ENCODE data around the gene BTAF1.
"Not testable (repeated sequence)": the region's sequence is repeated elsewhere in the genome, so short reads cannot be mapped to it uniquely, and the experiment has no call there.

DNA sequence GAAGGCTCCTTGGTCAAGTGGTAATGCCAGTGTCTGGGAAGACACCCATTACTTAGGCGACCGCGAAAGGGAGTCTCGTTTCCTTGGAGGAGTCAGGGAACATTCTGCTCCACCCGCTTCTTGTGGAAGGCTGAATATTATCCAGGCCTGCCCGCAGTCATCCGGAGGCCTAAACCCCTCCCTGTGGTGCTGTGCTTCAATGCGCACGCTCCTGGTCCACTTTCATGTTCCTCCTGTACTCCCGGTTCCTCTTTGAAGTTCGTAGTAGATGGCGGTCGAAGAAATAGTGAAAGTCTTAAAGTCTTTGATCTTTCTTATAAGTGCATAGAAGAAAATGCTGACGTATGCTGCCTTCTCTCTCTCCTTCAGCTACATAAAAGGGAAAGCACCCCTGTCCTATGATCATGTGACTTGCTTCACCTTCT is 29.3 kb upstream of the BTAF1 start:
- TF ChIP-seq, protein P1, sequence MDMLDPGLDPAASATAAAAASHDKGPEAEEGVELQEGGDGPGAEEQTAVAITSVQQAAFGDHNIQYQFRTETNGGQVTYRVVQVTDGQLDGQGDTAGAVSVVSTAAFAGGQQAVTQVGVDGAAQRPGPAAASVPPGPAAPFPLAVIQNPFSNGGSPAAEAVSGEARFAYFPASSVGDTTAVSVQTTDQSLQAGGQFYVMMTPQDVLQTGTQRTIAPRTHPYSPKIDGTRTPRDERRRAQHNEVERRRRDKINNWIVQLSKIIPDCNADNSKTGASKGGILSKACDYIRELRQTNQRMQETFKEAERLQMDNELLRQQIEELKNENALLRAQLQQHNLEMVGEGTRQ (CRISPR knock-in tag; IDR thresholded peaks at IDR 0.05), result not testable (repeated sequence)
- TF ChIP-seq, protein P2, sequence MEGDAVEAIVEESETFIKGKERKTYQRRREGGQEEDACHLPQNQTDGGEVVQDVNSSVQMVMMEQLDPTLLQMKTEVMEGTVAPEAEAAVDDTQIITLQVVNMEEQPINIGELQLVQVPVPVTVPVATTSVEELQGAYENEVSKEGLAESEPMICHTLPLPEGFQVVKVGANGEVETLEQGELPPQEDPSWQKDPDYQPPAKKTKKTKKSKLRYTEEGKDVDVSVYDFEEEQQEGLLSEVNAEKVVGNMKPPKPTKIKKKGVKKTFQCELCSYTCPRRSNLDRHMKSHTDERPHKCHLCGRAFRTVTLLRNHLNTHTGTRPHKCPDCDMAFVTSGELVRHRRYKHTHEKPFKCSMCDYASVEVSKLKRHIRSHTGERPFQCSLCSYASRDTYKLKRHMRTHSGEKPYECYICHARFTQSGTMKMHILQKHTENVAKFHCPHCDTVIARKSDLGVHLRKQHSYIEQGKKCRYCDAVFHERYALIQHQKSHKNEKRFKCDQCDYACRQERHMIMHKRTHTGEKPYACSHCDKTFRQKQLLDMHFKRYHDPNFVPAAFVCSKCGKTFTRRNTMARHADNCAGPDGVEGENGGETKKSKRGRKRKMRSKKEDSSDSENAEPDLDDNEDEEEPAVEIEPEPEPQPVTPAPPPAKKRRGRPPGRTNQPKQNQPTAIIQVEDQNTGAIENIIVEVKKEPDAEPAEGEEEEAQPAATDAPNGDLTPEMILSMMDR (IDR thresholded peaks at IDR 0.05), result not testable (repeated sequence)
- TF ChIP-seq RELA (CRISPR knock-in tag; IDR thresholded peaks at IDR 0.05; ENCODE audit: borderline replicate concordance); SP1 (CRISPR knock-in tag; conservative IDR thresholded peaks at IDR 0.05); NR2C2 (CRISPR knock-in tag; IDR thresholded peaks at IDR 0.05); SMAD4 (CRISPR knock-in tag; IDR thresholded peaks at IDR 0.05); NR1H2 (CRISPR knock-in tag; IDR thresholded peaks at IDR 0.05); CREB1 (CRISPR knock-in tag; IDR thresholded peaks at IDR 0.05); TP53 (CRISPR knock-in tag; IDR thresholded peaks at IDR 0.05); MXD4 (CRISPR knock-in tag; IDR thresholded peaks at IDR 0.05; ENCODE audit: borderline replicate concordance); NFYB (CRISPR knock-in tag; conservative IDR thresholded peaks at IDR 0.05; ENCODE audit: low read depth); JUN (CRISPR knock-in tag; IDR thresholded peaks at IDR 0.05): not testable (repeated sequence)
- TF ChIP-seq, protein P3, sequence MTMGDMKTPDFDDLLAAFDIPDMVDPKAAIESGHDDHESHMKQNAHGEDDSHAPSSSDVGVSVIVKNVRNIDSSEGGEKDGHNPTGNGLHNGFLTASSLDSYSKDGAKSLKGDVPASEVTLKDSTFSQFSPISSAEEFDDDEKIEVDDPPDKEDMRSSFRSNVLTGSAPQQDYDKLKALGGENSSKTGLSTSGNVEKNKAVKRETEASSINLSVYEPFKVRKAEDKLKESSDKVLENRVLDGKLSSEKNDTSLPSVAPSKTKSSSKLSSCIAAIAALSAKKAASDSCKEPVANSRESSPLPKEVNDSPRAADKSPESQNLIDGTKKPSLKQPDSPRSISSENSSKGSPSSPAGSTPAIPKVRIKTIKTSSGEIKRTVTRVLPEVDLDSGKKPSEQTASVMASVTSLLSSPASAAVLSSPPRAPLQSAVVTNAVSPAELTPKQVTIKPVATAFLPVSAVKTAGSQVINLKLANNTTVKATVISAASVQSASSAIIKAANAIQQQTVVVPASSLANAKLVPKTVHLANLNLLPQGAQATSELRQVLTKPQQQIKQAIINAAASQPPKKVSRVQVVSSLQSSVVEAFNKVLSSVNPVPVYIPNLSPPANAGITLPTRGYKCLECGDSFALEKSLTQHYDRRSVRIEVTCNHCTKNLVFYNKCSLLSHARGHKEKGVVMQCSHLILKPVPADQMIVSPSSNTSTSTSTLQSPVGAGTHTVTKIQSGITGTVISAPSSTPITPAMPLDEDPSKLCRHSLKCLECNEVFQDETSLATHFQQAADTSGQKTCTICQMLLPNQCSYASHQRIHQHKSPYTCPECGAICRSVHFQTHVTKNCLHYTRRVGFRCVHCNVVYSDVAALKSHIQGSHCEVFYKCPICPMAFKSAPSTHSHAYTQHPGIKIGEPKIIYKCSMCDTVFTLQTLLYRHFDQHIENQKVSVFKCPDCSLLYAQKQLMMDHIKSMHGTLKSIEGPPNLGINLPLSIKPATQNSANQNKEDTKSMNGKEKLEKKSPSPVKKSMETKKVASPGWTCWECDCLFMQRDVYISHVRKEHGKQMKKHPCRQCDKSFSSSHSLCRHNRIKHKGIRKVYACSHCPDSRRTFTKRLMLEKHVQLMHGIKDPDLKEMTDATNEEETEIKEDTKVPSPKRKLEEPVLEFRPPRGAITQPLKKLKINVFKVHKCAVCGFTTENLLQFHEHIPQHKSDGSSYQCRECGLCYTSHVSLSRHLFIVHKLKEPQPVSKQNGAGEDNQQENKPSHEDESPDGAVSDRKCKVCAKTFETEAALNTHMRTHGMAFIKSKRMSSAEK (CRISPR knock-in tag; IDR thresholded peaks at IDR 0.05; ENCODE audit: borderline replicate concordance), result not testable (repeated sequence)
- TF ChIP-seq, protein P4, sequence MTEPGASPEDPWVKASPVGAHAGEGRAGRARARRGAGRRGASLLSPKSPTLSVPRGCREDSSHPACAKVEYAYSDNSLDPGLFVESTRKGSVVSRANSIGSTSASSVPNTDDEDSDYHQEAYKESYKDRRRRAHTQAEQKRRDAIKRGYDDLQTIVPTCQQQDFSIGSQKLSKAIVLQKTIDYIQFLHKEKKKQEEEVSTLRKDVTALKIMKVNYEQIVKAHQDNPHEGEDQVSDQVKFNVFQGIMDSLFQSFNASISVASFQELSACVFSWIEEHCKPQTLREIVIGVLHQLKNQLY (CRISPR knock-in tag; IDR thresholded peaks at IDR 0.05), result not testable (repeated sequence)
